HG02870 (cell line): ENCODE results near the gene AGXT.

Experiments
- ATAC-seq: cut with Tn5 transposase; IDR thresholded peaks from one replicate; pipeline ENCODE4 v1.9.1; 2021; ENCODE audit warnings: mild to moderate bottlenecking, moderate library complexity; ENCODE audit not compliant: unreplicated experiment

Gene AGXT

DNA sequence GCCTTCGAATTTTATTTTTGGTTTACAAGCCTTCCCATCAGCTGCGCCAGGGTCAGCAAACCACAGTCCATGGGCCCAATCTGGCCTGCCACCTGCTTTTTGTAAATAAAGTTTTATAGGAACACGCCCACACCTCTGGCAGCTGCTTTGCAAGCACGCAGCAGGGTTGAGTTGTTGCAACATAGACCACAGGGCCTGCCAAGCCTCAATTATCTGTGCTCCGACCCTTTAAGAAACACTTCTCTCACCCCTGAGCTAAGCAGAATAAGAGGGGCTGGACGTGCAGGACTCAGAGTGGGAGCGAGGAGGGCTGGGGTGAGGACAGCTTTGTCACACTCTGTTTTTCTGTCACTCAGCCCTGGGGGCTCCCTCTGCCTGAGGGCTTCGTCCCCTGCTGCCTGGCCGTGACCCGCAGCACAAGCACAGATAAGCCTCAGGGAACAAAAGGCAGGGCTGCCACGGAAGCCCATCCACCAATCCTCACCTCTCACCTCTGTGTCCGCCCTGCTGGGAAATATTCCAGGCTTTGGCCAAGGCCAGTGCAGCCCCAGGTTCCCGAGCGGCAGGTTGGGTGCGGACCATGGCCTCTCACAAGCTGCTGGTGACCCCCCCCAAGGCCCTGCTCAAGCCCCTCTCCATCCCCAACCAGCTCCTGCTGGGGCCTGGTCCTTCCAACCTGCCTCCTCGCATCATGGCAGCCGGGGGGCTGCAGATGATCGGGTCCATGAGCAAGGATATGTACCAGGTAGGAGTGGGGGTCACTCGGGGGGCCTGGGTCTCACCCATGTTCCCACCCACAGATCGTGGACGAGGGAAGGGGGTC lies at the start of gene AGXT:
TSS of gene AGXT (plus strand) at position 539 of the 823 bp plus-strand sequence. CDS start at position 581, 42 bp downstream.
- ATAC-seq = no peak

DNA sequence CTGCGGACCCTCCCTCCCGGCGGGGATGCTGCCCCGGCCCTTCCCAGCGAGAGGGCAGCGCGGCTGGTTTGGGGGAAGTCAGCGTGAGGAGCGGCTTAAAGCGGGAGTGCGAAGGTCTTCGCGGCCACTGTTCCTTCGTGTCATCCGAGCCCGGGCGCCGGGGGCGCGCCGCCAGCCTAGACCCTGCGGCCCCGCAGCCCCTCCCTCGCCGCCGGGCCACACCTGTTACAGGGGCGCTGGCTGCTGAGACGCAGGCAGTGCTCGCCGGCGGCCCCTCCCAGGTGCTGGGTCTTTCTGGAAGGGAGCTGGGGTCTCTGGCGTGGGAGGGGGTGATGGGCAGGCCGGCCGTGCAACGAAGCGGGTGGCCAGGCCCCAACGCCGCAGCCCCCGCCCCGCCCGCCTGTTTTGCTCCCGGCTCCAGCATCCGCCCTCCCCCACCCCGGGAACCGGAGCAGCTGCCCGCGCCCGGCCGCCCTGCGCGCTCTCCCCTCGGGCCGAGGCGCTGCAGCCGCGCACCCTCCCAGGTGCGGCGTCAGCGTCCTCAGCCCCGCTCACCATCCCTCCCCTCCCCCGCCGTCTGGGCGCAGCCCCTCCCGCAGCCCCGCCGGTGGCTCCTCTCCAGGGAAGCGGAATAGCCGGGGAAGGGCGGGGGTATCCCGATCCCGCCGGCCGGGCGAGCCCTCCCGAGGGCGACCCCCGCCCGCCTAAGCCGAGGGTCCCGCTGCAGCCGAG lies 49.3 kb upstream of the AGXT start:
- ATAC-seq = no peak

DNA sequence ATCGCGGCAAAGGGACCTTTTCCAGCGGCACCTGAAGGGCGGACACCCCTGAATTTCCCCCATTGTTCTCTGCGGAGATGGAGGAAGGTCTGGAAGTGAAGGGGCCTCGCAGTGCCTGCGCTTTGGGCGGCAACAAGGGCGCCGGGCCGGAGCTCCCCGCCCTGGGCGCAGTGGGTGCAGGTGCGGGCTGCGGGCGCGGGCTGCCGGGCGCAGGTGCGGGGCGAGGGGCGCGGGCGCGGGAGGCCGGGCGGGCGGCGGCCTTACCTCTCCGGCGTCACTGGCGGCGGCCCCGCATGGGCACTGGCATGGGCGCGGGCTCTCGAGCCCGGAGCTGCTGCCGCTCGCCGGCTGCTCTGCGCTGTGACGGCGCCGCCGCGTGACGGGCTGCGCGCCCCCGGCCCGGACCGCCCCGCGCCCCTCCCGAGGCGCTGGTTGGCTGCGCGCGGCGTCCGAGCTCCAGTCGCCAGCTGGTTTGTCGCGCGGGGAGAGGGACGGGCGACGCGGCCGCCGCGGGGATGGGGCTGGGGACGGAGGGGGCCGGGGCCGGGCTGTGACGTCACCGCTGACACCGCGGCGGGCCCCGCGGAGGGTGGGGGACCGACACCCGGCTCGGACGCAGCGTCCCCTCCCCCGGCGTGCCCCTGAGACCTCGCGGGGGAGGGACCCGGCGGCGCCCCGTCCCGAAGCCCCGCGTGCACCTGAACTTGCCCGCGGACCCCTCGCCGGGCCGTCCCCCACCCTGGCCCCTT lies 48.6 kb upstream of the AGXT start, which contains the start of gene KIF1A:
TSS of gene KIF1A (minus strand) at position 362 of the 749 bp plus-strand sequence. CDS start 22,467 bp downstream, outside the sequence.
- ATAC-seq = no peak

DNA sequence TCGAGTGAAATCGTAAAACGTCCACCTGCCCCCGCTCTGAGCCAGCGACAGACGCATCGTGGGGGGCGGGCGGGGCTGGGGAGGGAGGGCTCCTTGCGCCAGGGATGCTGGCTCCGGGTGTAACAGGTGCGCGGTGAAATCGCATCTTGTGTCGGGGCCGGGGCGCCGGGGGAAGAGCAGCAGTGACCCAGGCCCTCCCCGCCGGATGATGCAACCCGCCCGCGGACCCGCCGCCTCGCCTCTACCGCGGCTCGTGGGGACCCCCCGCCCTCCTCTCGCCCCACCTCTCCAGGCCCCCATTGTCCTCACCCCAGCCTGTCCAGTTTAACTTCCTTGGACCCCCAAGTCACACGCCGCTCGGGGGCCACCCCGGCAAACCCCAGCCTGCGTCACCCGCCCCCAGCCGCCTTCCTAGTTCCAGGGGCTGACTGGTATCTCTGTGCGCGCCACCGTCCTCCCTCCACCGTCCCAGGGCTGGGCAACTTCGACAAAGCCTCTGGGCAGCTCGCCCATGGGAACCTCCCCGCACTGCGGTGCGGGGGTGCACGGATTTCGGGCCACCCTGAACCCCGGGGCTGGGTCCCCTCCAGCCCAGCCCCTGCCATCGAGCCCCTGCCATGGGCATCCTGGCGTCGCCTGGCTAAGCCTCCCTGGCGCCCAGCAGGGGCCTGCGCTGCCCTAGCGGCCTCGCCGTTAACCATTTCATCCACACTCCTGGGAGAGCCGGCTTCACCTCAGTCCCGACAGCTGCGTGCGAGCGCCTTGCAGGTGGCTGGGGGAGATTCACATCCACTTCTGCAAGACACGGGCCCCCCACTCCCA lies 47.8 kb upstream of the AGXT start:
- no peak for ATAC-seq

DNA sequence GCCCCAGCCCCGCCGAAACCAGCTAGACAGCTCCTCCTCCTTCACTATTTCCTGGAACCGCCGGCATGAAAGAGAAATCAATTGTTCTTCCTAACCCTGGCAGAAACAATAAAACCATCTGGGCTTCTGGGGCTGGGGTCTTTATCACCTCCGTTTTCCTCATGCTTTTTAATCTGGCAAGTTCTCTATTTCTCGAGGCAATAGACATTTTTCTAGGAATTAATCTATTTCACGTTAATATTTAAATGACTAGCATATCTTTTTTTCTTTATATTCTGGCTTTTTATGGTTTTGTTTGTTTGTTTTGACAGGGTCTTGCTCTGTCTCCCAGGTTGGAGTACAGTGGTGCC lies 47.2 kb upstream of the AGXT start:
- ATAC-seq = no peak

DNA sequence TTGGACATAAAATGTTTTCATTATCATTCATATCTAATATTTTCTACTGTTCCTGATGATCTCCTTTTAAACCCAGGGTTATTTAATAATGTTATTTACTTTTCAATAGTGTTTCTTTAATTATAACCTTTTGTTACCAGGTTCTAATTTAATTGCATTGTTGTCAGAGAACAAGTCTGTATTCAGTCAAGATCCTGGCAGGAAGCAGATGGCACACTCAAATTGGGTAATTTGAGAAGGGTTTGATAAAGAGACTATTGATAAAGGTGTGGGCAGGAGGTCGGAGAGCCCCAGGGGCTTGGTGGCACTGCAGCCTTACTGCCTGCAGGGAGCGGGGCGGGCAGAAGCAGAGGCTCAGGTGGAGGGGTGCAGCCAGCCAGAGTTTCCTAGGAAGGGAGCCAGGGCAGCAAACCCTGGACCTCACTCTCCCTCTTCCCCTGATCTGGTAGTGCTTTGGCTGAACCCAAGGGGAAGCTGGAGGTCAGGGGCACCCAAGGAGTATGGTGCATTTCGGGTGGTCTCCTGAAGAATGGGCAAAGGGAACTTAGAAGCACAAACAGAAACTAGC lies 46.3 kb upstream of the AGXT start:
- no peak for ATAC-seq

DNA sequence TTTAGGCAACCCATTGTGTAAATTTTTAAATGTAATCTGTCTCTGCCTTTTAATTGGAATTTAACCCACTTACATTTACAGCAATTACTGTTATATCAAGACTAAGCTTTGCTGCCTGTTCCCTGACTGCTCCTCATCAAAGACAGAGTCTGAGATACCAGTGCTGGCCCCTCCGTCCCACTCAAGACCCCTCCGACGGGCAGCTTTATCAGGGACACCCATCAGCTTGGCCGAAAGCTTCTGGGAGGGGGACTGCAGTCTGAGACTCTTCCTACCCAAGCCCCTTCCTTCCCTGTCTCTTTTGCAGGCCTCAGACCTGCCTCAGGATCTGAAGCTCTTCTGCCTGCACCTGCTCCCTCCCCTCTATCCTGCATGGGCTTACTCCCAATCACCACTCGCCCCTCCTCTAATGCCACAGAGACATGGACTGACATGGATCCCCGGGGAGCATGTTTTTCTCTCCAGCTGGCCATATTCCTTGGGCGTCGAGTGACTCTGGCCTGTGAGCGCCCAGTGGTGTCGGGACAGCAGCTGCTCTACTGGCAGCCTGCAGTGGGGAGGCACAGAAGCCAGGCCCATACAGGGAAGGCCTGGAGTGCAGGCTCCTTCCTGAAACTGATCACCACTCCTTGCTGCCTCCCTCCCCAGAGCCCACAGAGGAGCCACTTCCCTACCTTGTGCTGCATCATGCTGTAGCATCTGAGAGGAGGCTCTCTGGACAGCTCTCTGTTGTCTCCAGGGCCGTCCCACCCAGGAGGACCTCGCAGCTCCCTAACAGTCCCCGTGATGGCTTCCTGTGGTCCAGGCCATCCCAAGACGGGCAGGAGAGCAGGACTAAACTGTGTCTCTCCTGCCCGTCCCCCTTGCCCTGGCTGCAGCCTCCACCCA lies 44.9 kb upstream of the AGXT start:
- no peak for ATAC-seq

DNA sequence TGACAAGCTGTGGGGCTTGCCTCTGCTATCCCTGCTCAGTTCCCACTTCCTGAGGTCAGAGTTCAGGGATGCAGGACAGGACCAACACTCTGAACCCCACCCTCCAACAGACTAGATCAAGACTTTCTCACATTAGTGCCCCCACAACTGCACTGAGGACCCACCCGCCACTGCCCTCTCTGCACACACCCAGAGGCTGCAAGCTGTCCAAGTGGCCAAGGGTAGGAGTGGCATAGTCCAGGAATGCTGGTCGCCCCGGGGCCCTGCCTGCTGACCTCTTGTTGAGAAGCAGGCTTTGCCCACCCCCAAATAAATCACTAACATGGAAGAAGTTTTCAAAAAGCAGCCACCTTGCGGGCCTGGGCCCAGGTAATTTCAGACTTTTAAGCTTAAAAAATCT lies 43.1 kb upstream of the AGXT start:
- no peak for ATAC-seq

DNA sequence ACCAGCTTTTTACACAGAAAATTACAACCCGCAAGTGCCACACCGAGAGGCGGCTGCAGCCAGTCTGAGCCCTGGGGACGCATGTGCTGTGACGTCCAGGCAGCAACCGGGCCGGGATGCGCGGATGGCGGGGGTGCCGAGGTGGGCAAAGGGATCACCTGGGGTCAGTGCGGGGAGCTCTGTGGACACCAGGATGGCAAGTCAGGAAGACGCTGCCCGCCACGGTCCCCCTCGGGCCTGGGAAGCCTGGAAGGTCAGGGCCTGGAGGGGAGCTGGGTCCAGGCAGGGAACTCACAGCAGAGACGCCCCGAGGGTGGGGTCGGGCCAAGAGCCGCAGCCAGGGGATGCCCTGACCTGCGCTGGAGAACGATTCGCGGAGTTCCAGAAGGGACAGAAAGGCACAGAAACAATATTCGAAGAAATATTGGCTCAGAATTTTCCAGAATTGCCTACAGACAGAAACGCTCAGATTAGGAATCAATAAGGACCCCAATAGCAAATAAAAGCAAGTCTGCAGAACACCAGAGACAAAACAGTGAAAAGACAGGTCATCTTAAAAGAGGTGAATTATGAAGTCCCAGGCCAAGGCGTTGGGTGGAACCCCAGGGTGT lies 36.9 kb upstream of the AGXT start:
- ATAC-seq = no peak

DNA sequence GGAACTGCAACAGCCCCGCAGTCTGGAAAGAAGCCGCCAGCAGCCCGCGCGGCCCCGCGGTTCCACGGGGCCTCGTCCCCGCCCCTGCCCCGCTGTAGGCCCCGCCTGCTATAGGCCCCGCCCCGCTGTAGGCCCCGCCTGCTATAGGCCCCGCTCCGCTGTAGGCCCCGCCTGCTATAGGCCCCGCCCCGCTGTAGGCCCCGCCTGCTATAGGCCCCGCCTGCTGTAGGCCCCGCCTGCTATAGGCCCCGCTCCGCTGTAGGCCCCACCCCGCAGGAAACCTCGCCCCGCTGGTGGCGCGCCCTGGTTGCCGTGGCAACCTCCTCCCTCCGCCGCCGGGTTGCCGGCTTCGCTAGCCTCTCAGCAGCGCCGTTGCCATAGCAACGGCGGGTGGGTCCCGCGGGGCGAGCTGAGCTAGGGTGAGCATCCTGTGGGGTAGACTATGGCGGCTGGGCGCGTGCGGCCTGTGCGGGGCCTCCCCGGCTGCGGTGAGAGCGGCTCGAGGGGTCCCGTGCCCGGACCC lies 36.4 kb upstream of the AGXT start:
- peak; percentile 72 for ATAC-seq

DNA sequence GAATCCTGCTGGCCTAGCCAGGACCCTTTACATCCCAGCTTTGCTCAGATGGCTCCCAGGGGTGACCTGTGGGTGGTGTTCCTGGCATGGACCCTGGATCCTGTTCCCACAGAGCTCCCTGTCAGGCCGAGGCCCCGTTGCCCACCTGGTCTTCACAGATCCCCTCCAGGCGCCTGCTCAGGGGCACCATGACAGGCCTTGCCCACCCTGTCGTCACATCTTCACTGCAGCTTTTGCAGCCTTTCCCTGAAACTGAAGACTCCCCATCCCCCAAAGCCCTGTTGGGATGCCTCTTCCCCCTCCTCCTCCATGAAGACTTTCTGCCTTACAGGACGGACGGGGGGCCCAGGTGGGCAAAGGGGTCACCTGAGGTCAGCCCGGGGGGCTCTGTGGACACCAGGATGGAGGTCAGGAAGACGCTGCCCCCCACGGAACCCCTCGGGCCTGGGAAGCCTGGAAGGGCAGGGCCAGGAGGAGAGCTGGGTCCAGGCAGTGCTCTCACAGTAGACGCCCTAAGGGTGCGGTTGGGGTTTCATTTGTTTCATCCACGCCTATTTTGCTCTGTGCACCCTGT lies 35.6 kb upstream of the AGXT start:
- no peak for ATAC-seq

DNA sequence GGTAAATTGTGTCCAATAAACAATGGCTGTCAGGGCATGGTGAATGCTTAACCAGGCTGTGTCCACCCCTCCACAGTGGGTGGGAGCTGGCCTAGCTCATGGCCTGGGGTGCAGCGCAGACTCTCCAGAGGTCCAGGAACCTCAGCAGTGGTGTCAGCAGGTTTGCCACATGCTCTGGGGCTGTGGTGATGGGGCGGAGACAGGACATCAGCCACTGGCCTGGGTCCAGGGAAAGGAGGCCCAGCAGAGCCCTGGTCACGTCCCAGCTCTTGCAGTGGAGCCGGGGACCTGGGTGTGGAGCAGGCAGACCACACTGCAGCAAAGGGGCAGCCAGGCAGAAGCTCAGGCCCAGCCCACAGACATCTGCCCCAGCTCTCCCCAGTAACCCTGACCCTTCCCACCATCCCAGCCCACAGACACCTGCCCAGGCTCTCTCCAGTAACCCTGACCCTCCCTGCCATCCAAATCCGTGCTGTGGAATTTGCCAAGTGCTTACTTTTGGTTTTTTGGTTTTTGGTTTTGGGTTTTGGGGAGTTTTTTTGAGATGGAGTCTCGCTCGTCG lies 34.8 kb upstream of the AGXT start:
- no peak for ATAC-seq

DNA sequence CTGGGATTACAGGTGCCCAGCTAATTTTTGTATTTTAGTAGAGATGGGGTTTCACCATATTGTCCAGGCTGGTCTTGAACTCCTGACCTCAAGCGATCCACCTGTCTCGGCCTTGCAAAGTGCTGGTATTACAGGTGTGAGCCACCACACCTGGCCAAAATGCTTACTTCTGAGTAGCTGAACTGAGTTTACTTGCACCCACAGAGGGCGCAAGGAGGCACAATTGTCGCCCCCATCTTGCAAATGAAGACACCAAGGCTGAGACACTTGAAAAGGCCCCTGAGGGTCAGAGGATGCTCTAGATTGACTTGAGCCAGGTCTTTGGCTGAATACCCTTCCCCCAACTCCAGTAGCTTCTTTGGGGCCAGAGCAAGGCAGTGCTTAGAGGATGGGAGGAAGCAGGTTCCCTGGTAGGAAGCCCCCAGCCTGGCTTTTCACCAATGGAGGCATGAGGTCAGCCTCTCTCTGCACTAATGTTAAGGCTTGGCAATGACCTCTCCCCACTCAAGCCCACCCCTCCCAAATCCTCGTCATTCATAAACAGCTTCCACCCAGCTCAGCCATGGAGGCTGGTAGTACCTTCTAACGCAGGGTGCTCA lies 34.1 kb upstream of the AGXT start:
- no peak for ATAC-seq

DNA sequence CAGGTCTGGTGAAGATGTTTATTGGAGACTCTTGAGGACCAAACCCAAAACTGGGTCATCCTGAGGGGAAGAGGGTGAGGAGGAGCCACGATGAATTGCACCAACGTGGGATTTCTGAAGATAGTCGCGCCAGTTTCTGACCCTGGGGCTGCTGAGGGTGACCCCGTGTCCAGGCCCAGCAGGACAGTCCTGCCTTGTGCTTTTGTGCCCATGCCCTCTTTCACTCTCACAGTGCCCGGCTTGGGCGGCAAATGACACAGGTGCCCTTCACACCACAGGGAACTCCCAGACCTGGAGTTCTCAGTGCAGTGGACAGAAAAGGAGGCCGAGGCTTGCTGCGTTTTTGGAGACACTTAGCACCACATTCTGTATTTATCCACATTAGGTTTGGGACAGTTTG lies 33.1 kb upstream of the AGXT start:
- ATAC-seq = no peak

DNA sequence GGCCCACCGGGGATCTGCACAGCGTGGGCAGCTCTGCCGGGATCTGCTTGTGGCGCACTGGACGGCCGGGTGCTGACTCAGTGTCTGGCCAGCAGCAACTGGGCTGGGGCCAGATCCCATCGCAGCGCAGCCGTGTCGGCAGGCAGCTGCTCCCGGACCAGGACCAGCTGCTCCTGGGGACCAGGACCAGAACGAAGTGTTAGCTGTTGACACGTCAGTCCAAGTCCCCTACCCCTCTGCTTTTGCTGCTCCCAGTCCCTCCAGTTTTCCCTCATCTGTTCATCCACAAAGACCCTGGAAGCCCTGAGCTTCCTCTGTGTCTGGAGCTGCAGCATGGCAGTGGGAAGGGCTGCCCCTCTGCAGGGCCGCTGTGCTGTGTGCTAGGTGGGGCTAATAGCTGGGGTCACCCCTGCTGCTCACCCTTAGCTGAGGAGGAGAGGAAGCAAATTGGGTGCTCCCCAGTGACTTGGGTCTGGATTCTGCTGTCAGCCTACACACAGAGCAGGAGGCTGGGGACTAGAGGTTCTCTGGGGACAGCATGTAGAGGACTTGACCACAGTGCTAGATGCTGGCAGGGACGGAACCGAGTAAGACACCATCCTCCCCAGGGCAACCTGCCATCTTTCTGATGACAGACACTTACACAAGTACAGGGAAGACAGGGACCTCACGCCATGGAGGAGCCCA lies 31.7 kb upstream of the AGXT start:
- no peak for ATAC-seq

DNA sequence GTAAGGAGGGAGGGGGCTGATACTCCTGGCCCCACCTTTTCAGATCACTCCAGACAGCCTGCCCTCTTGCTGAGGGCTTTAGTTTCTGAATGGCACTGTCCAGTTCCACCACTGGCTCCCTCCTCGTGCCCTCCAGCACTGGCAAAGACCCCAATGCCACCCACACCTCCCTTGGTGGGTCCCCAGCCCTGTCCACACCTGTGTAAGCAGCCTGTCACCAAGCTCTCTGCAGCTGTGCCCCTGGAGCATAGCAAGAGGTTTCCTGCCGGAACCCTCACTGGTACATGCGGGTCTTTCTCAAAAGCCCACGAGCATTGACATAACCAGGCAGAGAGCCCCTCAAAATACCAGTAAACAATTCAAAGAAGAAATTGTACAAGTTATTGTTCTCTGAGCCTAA lies 31.0 kb upstream of the AGXT start:
- ATAC-seq = no peak
